T-helper 9 cell (primary cell): ENCODE measurements around the gene PADI6.

Experiments used
- DNase-seq: peaks from one replicate; pipeline ENCODE4 v3.0.0-alpha.2; 2020

Gene PADI6

DNA sequence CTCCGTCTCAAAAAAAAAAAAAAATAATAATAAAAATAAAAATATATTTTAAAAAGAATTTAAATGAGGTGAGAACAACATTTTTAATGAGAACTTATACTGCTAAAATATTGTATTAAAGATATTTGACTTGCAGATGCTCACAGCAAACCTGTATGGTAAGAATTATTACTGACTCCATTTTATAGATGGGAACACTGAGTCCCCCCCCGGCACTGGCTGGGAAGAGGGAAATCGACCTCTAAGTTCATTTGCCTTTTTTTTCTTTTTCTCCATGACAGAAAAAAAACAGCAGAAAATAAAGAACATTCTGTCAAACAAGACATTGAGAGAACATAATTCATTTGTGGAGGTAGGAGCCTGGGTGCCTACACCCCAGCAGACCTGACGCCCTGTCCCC, 13.4 kb upstream of the PADI6 start:
- DNase-seq: no peak

- no peak for DNase-seq
These were observed 13.0 kb upstream of the PADI6 start for GRCh38 chr1:17359031-17359430.

DNA sequence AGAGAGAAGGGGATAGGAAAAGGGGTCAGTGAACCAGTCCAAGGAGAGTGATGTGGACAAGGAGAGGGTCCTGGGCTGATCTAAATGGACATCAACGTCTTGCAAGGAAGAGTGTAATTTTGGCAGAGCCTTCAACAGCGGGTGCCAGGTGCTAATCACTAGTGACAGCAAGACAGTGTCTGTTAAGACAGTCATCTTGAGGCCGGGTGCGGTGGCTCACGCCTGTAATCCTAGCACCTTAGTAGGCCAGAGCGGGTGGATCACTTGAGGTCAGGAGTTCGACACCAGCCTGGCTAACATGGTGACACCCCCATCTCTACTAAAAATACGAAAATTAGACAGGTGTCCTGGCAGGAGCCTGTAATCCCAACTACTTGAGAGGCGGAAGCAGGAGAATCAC, 12.2 kb upstream of the PADI6 start:
- DNase-seq: no peak

GRCh38 chr1:17360272-17360956, 11.6 kb upstream of the PADI6 start:
- DNase-seq: no peak

DNA sequence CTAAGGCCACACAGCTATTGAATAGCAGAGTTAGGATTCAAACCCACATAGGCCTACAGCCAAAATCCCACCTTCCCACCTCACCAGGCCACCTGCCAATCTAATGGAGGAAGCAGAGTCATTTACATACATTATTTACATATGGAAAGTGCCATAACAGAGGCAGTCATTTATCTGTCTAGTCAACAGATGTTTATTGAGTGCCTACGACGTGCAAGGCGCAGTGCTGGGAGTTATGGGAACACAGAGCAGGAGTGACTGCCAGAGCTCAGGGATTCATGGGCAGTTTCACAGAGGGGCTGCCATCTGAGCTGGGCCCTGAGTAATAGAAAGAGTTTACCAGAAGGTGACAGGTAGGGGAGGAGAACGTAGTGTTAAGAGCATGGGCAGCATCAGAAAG, 10.3 kb upstream of the PADI6 start:
- no peak for DNase-seq

- DNase-seq: no peak
These were observed 8.6 kb upstream of the PADI6 start for GRCh38 chr1:17363351-17363750.

- DNase-seq: no peak
These were observed 8.2 kb upstream of the PADI6 start for GRCh38 chr1:17363771-17364170.

DNA sequence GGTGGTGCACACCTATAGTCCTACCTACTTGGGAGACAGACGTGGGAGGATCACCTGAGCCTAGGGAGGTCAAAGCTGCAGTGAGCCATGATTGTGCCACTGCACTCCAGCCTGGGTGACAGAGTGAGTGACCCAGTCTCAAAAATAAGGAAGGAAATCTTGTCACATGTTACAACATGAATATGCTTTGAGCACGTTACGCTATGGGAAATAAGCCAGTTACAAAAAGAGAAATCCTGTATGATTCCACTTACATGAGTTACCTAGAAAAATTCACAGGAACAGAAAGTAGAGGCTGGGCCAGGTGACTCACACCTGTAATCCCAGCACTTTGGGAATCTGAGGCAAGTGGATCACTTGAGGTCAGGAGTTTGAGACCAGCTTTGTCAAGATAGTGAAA, 6.7 kb upstream of the PADI6 start:
- DNase-seq: no peak

DNA sequence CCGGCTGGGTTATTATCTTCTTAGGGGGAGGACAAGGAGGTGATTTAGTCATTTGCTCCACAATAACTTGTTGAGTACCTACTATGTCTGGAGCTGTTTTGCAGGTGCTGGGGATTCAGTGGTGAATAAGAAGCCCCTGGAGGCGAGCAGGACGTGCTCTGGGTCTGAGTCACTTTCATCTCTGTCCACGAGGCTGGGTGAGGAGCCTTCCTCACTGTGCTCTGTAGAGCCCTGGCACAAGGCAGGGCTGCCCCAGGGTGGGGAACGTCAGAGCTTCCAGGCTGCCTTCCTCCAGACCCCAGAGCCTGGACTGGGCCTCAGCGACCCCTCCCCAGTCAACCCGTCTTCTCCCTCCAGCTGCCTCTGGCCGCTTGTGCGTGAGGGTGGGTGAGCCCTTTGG, 2.5 kb upstream of the PADI6 start:
- DNase-seq: no peak

- no peak for DNase-seq
These were observed 1.4 kb upstream of the PADI6 start for GRCh38 chr1:17370618-17371017.

GRCh38 chr1:17372955-17373354, 959 bp downstream of the PADI6 start:
- no peak for DNase-seq

GRCh38 chr1:17375651-17376050, 3.7 kb downstream of the PADI6 start:
- DNase-seq: no peak

DNA sequence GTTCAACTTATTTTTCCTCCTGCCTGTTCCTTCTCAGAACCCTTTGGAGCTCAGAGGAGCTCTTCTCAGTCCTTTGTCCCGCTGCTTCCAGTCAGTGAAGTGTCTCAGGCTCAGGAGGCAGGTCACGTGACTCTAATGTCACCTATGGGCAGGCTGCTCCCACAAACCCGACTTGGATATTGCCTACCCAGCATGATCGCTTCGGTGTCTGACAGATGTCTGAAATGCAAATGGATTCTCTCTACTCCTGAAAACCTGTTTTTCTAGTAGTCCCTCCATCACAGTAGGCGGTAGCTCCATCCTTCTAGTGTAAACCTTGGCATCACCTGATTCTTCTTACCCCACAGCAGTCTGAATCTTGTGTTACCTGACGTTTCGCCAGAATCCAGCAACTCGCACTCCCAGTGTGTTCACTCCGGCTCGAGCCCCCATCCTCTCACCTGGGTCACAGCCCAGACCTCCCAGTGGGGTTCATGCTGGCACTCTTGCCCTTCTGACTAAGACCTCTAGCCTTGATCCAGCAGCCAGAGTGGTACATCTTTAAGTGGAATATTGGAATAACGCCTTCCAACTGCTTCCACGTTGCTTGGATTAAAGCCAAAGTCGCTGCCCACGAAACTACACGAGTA, 5.4 kb downstream of the PADI6 start:
- no peak for DNase-seq

- DNase-seq: no peak
These were observed 9.2 kb downstream of the PADI6 start for GRCh38 chr1:17381161-17381560.

DNA sequence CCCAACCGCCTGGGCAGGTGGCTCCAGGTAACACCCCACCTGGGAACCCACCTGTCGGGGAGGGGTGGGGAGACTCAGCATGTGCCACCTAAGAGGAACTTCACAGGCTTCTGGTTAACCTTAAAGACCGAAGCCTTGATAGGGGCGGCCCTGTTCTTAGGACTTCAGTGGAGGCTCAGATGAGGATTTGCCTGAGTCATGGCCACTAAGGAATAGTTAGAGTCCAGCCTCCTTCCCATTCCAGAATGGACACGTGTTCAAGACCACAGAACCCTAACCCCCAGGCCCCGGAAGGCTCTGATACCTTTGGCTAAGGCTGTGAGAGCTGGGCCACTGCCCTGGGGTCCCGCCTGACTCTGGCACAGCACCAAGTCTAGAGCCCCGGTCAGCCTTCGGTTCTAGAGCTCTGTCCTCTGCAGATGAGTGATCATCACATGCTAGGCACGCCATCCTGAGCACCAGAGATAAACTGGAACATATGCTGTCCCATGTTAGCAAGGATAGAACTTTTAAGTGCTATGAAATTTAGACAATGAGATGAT, 20.3 kb downstream of the PADI6 start:
- no peak for DNase-seq

GRCh38 chr1:17393230-17393629, 21.2 kb downstream of the PADI6 start:
- no peak for DNase-seq

- DNase-seq: no peak
These were observed 26.1 kb downstream of the PADI6 start for GRCh38 chr1:17397910-17398695.

GRCh38 chr1:17400725-17401341, 28.8 kb downstream of the PADI6 start:
- DNase-seq: no peak

DNA sequence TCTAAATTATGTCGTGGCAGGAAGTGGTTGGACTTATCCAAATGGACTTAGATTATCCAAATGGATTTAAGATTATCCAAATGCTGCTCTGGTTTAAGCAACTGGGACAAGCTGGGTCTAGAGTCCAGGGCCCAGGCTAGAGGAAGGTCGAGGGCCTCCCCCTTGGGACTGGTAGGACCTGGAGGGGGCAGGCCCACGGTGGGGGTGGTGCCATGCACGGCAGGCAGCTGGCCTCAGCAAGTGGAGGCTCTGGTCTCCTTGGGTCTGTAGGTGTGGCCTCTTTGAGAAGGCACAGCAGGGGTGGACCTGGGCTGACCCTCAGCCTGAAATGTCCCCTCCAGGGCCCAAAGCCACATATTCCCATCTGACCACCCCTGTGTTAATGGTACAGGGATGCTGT, 29.8 kb downstream of the PADI6 start:
- DNase-seq: no peak

DNA sequence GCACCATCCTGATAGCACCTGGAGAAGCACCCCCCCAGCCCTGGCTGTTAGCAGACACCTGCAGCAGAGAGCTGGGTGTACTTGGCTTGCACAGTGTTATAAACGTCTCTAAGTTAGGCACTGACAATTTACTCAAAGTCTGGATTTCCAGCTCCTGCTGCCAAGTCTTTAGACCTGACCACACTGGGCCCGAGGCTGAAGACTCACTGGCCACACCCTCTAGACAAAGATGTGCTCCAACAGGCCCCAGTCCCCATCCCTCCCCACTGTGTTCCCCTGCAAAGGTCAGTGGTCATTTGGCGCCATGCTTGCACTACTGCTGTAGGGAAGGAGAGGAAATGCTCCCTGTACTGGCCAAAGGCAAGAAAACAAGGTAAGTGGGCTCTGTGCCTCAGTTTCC, 31.1 kb downstream of the PADI6 start:
- no peak for DNase-seq

GRCh38 chr1:17404034-17404684, 32.2 kb downstream of the PADI6 start:
- DNase-seq: no peak

- DNase-seq: no peak
These were observed 32.8 kb downstream of the PADI6 start for GRCh38 chr1:17404820-17405219.
